OCI-LY1 (cell line): Measurements from ENCODE around the gene LDLRAD3.

Experiments
- H2AFZ ChIP-seq: fragments of 200-600 bp; sonication (generic), shearing (Covaris generic); 2 replicates; pipeline ENCODE4 v1.6.0; 2014; ENCODE audit warnings: antibody characterized with exemption, mild to moderate bottlenecking, low read length
- H3F3A ChIP-seq: fragments of 200-600 bp; sonication (generic), shearing (Covaris generic); 2 replicates; pipeline ENCODE4 v1.6.0; 2014; ENCODE audit warnings: mild to moderate bottlenecking, antibody characterized with exemption, low read length, moderate library complexity; ENCODE audit not compliant: insufficient read depth
- H3K27ac ChIP-seq: fragments of 200-600 bp; sonication (generic); 2 replicates; pipeline ENCODE4 v1.5.1; 2014; ENCODE audit warnings: low read length, mixed run types, mild to moderate bottlenecking, low read depth; ENCODE audit not compliant: poor library complexity, severe bottlenecking
- H3K27me3 ChIP-seq: fragments of 200-600 bp; sonication (generic); 2 replicates; pipeline ENCODE4 v1.6.0; 2014; ENCODE audit warnings: antibody characterized with exemption, mild to moderate bottlenecking, low read length, moderate library complexity; ENCODE audit not compliant: insufficient read depth
- H3K36me3 ChIP-seq: fragments of 200-600 bp; sonication (generic); 2 replicates; pipeline ENCODE4 v1.6.1; 2014; ENCODE audit warnings: mild to moderate bottlenecking, antibody characterized with exemption, low read length, moderate library complexity, mixed read lengths; ENCODE audit not compliant: insufficient read depth
- H3K4me1 ChIP-seq: fragments of 200-600 bp; sonication (generic); 2 replicates; pipeline ENCODE4 v1.5.1; 2014; ENCODE audit warnings: mild to moderate bottlenecking, low read length, moderate library complexity; ENCODE audit not compliant: insufficient read depth, severe bottlenecking
- H3K4me2 ChIP-seq: fragments of 200-600 bp; sonication (generic), shearing (Covaris generic); 2 replicates; pipeline ENCODE4 v1.6.1; 2014; ENCODE audit warnings: low read length
- H3K4me3 ChIP-seq: fragments of 200-600 bp; sonication (generic); 2 replicates; pipeline ENCODE4 v1.5.1; 2014; ENCODE audit warnings: low read length, low read depth, mild to moderate bottlenecking, mixed read lengths; ENCODE audit not compliant: poor library complexity, severe bottlenecking
- H3K79me2 ChIP-seq: fragments of 200-600 bp; shearing (Covaris generic); 2 replicates; pipeline ENCODE4 v1.6.1; 2016; ENCODE audit warnings: mixed run types, low read length, mixed read lengths; ENCODE audit not compliant: insufficient read depth
- H3K9ac ChIP-seq: fragments of 200-600 bp; sonication (generic), shearing (Covaris generic); 2 replicates; pipeline ENCODE4 v1.6.1; 2014; ENCODE audit warnings: mild to moderate bottlenecking, low read length, mixed read lengths
- H3K9me2 ChIP-seq: fragments of 200-600 bp; sonication (generic), shearing (Covaris generic); 2 replicates; pipeline ENCODE4 v1.6.1; 2014; ENCODE audit warnings: low read depth, mild to moderate bottlenecking, low read length, mixed read lengths
- H3K9me3 ChIP-seq: fragments of 200-600 bp; shearing (Covaris generic); 2 replicates; pipeline ENCODE4 v1.6.1; 2014; ENCODE audit warnings: low read length, mixed read lengths
- H4K20me1 ChIP-seq: fragments of 200-600 bp; sonication (generic), shearing (Covaris generic); 2 replicates; pipeline ENCODE4 v1.6.0; 2016; ENCODE audit warnings: mild to moderate bottlenecking, low read length; ENCODE audit not compliant: insufficient read depth
- EZH2 ChIP-seq: fragments of 200-600 bp; sonication (generic), shearing (Covaris generic); IDR thresholded peaks from 2 replicates; pipeline ENCODE4 v1.8.0; 2017; ENCODE audit warnings: borderline replicate concordance, mixed run types, mild to moderate bottlenecking, antibody characterized with exemption, low read length, moderate library complexity, mixed read lengths
- TF ChIP-seq, protein P1 (sequence below): fragments of 200-600 bp; sonication (generic), shearing (Covaris generic); IDR thresholded peaks from 2 replicates; pipeline ENCODE4 v1.5.1; 2017; ENCODE audit warnings: mild to moderate bottlenecking, antibody characterized with exemption, low read length, moderate library complexity, mixed read lengths

LDLRAD3 gene

DNA sequence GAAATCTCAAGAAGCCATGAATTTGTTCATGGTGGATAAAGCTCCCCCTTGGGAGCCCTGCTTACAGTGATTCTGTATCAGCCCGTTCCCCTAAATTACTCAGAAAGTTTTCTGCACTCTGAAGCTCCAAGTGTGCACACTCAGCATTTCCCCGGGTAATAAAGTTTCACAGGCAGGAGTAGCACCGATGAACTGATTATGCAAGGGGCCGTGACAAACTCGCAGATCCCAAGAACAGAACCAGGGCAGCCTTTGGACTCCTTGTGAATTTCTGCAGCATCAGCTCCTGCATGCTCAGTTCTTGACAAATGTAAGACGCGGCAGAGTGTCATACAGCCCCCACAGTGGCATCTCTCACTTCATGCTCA is 271.8 kb downstream of the LDLRAD3 start:
- Histone ChIP-seq H3K79me2 (no peaks in the 10 kb centered on the region), H3K9ac (no peak overlapping the region), H3K4me3 (no peak overlapping the region), H3F3A (no peaks in the 10 kb centered on the region), H3K9me2 (no peaks in the 10 kb centered on the region; the same call in 1 of the 2 replicates), H3K4me1 (no peaks in the 10 kb centered on the region), H3K36me3 (no peaks in the 10 kb centered on the region), H2AFZ (no peak overlapping the region), H3K27me3 (no peaks in the 10 kb centered on the region), H3K4me2 (no peak overlapping the region), H3K27ac (no peak overlapping the region), H4K20me1 (no peaks in the 10 kb centered on the region), H3K9me3 (peaks cover 5% of the 10 kb centered on the region; the same call in 1 of the 2 replicates)
- TF ChIP-seq, protein P1, sequence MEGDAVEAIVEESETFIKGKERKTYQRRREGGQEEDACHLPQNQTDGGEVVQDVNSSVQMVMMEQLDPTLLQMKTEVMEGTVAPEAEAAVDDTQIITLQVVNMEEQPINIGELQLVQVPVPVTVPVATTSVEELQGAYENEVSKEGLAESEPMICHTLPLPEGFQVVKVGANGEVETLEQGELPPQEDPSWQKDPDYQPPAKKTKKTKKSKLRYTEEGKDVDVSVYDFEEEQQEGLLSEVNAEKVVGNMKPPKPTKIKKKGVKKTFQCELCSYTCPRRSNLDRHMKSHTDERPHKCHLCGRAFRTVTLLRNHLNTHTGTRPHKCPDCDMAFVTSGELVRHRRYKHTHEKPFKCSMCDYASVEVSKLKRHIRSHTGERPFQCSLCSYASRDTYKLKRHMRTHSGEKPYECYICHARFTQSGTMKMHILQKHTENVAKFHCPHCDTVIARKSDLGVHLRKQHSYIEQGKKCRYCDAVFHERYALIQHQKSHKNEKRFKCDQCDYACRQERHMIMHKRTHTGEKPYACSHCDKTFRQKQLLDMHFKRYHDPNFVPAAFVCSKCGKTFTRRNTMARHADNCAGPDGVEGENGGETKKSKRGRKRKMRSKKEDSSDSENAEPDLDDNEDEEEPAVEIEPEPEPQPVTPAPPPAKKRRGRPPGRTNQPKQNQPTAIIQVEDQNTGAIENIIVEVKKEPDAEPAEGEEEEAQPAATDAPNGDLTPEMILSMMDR: no peak
- no peak for TF ChIP-seq EZH2

DNA sequence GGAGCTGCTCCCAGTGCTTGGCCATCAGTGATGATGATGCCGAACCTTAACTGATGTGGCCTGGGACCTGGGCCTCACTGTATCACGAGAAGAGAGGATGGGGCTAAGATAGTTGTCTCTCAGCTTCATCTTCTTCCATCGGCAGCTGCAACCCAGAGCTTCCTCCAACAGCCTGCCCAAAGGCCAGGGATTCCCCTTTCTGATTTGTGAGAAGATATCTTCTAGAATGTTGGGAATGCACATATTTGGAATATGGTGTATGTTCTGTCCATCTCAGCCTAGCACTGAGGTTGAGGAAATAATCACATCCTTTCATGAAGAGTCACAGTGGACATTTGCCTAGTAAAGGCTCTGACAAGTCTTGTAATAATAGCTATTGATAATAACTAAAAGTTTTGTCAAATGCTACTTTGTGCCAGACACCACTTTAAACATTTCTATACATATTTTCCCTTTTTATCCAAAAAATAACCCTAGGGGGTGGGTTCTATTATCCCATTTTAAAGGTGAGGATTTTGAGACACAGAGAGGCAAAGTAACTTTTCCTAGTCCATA is 272.3 kb downstream of the LDLRAD3 start:
- Histone ChIP-seq H3K9me3 (peaks cover 5% of the 10 kb centered on the region; the same call in 1 of the 2 replicates), H3K9me2 (no peaks in the 10 kb centered on the region; the same call in 1 of the 2 replicates), H2AFZ (no peak overlapping the region), H3F3A (no peaks in the 10 kb centered on the region), H3K4me3 (no peak overlapping the region), H3K9ac (no peak overlapping the region), H3K36me3 (no peaks in the 10 kb centered on the region), H4K20me1 (no peaks in the 10 kb centered on the region), H3K27me3 (no peaks in the 10 kb centered on the region), H3K27ac (no peak overlapping the region), H3K4me2 (no peak overlapping the region), H3K4me1 (no peaks in the 10 kb centered on the region), H3K79me2 (no peaks in the 10 kb centered on the region)
- TF ChIP-seq, protein P1: no peak
- TF ChIP-seq EZH2: no peak

DNA sequence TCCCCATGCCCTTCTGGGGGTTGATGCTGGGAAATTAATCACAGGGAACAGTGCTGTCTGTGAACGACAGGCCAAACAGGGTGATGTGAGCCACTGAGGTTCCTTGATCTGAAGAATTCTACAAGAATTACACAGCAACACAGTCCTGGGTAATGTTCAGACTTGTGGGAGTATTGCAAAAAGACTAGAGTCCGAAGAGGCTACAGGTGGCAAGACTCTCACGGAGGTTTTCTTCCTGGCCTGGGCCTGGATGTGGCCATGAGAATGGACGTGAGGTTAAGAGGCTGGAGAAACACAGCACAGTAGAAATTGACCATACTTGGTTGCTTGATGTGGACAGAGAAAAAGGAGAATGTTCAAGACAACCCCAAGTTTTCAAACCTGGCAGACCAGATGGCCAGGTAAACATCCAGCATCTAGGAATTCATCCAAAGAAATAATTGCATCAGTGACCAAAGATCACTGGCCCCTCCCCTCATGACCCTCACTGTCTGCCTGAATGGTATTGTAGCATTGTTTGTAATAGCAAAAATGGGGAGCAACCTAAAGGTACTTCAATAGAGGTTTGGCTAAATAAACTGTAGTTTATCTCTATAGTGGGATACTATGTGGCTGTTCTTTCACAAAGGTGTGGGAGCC is 274.5 kb downstream of the LDLRAD3 start:
- Histone ChIP-seq H3K9ac (no peak overlapping the region), H3K9me2 (no peaks in the 10 kb centered on the region; the same call in 1 of the 2 replicates), H3F3A (no peaks in the 10 kb centered on the region), H3K4me3 (no peak overlapping the region), H3K9me3 (peaks cover 5% of the 10 kb centered on the region; the same call in 1 of the 2 replicates), H3K4me1 (no peaks in the 10 kb centered on the region), H3K36me3 (no peaks in the 10 kb centered on the region), H2AFZ (no peak overlapping the region), H3K4me2 (no peak overlapping the region), H4K20me1 (no peaks in the 10 kb centered on the region), H3K27me3 (no peaks in the 10 kb centered on the region), H3K79me2 (no peaks in the 10 kb centered on the region), H3K27ac (no peak overlapping the region)
- no peak for TF ChIP-seq EZH2
- TF ChIP-seq, protein P1: no peak
